ENCODE data around the gene PPDPF.
"Not testable (repeated sequence)": the region's sequence is repeated elsewhere in the genome, so short reads cannot be mapped to it uniquely, and the experiment has no call there.

The PPDPF gene

DNA sequence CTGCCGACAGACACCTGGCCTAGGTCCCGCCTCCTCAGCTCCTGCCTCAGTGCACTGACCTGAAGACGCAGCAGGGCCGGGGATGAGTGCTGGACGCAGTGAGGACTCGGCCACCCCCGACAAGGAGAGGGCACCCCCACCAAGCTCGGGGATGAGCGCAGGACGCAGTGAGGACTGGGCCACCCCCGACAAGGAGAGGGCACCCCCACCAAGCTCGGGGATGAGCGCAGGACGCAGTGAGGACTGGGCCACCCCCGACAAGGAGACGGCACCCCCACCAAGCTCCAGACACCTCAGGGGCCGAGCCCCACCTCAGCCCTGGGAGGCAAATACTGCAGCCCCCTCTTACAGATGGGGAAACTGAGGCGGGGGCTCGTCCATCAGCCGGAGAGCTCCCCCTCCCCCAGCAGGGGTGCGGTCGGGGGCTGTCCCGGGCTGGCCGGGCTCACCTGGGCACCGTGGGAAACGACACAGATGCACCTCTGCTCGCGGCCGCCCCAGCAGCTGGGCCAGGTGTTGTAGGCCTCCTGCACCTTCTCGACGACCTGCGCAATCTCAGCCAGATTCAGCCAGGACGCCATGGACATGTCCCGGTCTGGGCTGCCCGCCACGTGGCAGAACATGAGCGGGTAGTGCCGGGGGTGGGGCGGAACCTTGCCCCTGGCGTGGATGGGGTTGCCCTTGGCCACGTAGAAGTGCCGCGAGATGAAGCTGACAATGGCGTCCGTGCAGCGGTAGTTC is 46.0 kb downstream of the PPDPF start:
- no peak for DNase-seq

- peak; percentile 40 for DNase-seq
These were observed 46.5 kb downstream of the PPDPF start for GRCh38 chr20:63567136-63567385.

DNA sequence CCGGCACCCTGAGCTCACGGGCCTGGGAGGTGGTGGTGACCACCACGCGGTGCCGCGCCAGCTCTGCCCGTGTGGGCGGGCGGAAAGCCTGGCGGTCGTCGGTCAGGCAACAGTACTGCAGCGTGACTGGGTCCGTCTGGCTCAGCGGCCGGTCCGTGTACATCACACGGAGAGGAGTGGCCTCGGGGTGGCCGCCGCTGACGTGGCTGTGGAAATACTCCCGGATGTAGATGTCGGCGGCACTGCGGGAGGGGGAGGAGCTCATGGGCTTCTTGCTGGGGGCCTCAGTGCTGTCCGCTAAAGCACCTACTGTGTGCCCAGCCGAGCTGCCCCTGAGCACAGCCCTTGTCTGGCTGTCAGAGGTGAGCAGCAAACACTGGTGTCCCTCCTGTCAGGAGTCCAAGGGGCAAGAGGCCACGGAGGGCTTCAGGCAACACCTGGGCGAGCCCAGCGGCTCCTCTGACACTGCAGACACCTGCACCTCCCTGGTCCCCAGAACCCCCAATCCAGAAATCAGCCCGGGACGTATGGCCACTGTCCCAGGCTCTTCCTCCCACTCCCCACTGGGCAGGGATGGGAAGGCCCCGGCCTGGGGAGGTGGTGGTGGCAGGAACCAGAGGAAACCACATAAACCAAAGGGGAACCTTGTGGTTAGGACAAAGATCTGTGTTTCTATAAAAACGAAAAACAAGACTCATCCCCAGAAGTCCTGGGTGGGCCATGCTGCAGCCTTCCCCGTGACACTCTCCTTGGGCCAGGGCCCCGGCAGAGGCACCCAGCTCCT is 47.0 kb downstream of the PPDPF start:
- peak; percentile 76 for DNase-seq

GRCh38 chr20:63568170-63568981 is 47.8 kb downstream of the PPDPF start:
- peak; percentile 25 for DNase-seq

- DNase-seq, result no peak
These were observed 48.7 kb downstream of the PPDPF start for GRCh38 chr20:63568986-63569949.

GRCh38 chr20:63570281-63571086 is 49.9 kb downstream of the PPDPF start:
- no peak for DNase-seq

DNA sequence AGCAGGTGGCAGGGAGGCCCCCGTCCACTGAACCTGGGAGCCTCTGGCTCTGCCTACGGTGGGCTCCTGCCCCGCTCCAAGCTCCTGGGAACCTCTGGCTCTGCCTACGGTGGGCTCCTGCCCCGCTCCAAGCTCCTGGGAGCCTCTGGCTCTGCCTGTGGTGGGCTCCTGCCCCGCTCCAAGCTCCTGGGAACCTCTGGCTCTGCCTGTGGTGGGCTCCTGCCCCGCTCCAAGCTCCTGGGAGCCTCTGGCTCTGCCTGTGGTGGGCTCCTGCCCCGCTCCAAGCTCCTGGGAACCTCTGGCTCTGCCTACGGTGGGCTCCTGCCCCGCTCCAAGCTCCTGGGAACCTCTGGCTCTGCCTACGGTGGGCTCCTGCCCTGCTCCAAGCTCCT is 50.5 kb downstream of the PPDPF start:
- DNase-seq, result not testable (repeated sequence)
